Stimulated activated CD8-positive, alpha-beta memory T cell treated with anti-CD3 and anti-CD28 coated beads, Interleukin-12 subunit alpha, Interleukin-12 subunit beta, amount 100 ng/mL, for 24 hours (primary cell): ENCODE measurements around the gene MS4A6A.
"Not testable (repeated sequence)": the region's sequence is repeated elsewhere in the genome, so short reads cannot be mapped to it uniquely, and the experiment has no call there.

Source experiments
- DNase-seq: peaks from one replicate; pipeline ENCODE4 v3.0.0-alpha.2; 2020; ENCODE audit errors: extremely low read depth

MS4A6A gene

DNA sequence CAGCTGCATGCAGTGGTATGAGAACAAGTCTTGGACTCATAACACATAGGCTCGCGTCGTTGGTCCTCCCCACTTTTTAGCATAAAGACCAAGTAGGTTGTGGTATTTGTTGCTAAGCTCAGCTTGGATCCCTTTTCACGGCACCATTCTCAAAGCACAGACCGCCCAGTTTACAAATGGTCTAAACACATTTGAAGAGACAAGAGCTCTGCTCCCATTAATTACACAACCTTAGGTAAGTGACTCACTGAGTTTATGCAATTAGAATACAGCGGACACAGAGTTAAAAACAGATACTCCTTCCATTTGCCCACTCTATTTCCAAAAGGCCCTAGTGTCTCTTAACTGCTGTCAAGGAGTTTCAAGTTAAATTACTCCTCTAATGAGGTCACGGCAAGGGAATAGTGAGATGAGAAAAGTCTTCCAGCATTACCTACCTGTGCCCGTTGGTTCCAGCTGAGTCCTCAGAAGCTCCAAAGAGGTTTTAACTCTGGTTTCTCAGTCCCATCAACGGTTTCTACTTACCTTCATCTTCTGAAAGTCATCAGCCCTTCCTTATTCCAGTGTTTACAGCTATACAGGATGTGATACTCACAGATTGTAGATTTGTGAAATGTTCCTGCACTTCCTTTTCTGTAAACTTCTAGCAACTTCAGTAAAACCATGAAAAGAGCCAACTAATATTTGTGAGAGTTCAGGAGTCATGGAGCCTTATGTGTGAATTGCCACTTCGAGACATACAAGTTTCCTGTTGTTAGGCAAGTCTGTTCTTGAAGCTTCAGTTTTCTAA, at the start of gene MS4A6A:
Gene MS4A6A (minus strand): TSS at position 543 of the 790 bp plus-strand sequence. CDS start 1,356 bp downstream, outside the sequence.
- no peak for DNase-seq

GRCh38 chr11:60230681-60231080, 47.8 kb upstream of the MS4A6A start:
- DNase-seq, result no peak

DNA sequence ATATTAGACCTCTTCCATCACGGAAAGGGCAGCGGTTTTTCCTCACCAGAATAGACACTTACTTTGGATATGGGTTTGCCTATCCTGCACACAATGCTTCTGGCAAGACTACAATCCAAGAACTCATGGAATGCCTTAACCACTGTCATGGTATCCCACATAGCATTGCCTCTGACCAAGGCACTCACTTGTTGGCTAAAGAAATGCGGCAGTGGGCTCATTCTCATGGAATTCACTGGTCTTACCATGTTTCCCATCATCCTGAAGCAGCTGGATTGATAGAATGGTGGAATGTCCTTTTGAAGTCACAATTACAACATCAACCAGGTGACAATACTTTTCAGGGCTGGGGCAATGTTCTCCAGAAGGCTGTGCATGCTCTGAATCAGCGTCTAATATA, 39.3 kb upstream of the MS4A6A start:
- no peak for DNase-seq

DNA sequence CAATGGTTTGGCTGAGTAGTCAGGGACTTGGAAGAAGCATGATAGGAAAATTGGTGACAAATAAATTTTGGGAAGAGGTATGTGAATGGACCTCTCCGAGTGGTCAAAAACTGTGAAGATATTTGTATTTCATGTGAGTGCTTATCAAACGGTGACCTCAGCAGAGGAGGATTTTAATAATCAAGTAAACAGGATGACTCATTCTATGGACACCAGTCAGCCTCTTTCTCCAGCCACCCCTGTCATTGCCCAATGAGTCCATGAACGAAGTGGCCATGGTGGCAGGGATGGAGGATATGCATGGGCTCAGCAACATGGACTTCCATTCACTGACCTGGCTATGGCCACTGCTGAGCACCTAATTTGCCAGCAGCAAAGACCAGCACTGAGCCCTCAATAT, 38.8 kb upstream of the MS4A6A start:
- no peak for DNase-seq

GRCh38 chr11:60221181-60221580, 38.3 kb upstream of the MS4A6A start:
- DNase-seq, result no peak

DNA sequence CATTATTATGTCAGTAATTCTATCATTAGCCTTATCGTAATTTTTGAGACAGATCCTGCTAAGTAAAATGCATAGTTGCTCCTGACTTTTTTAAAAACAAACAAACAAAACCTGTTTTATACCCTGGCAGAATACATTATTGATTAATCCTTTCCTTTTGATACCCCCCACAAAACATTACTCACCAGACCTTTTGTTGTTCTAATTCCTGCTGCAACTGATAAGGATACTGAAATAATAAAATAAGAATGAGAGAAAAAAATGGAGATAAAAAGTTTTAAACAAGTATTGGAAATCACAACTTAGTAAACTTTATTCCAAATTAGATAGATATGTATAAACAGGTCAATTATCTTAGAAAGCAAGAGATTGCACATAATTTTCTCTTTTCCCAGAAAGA, 31.5 kb upstream of the MS4A6A start:
- no peak for DNase-seq

DNA sequence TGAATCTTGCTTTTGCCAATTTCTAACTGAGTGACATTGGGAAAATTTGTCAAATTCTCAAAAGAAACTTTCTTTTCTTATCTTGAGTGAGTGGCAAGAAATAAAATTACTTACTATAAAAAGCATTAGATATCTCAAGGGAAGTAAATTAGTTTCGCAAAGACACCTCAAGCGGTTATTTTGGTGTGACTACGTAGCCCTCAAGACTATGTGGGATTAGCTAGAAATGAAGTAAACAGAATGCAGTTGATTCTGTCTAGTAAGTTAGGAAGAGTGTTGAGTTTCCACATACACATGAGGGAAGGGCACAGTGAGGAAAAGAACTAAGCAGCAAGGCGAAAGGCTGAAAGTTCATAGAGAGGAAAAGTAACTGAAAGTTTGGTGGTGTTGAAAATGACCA, 28.3 kb upstream of the MS4A6A start:
- no peak for DNase-seq

DNA sequence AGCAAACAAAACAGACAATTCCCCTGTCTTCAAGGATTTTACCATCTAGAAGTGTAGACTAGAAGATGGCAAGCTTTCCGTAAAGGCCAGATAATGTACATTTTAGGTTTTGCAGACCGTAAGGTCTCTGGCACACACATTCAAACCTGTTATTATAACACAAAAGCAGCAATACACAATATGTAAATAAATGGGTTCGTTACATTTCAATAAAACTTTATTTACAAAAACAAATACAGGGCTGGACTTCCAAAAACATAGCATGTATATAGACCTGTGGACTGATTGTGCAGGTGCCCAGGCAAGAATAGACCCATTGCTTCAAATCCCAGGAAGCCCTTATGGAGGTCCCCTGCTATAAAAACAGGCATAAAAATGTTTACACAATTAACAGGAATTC, 27.1 kb upstream of the MS4A6A start:
- no peak for DNase-seq

- no peak for DNase-seq
Observed at GRCh38 chr11:60208951-60209350, 26.1 kb upstream of the MS4A6A start.

- no peak for DNase-seq
Observed at GRCh38 chr11:60208146-60208895, 25.4 kb upstream of the MS4A6A start.

GRCh38 chr11:60206616-60207015, 23.7 kb upstream of the MS4A6A start:
- no peak for DNase-seq

DNA sequence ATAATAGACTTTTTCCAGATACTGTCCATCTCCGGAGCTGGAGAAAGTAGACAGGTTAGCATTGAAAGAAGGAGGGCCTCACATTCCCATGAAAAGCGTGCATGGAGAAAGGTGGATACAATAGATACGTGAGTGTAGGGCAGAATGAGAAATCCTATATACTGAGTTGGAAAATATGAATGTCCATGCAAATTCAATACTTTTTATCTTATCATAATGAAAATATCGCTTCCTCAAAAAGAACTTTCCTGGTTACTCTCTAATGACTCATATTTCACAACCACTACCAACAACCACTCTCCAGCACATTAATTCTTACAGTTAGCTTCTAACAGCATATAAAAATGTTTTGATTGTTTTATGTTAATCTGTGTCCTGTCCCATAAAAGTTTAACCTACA, 22.0 kb upstream of the MS4A6A start:
- no peak for DNase-seq

GRCh38 chr11:60201334-60201733, 18.5 kb upstream of the MS4A6A start:
- DNase-seq, result not testable (repeated sequence)

DNA sequence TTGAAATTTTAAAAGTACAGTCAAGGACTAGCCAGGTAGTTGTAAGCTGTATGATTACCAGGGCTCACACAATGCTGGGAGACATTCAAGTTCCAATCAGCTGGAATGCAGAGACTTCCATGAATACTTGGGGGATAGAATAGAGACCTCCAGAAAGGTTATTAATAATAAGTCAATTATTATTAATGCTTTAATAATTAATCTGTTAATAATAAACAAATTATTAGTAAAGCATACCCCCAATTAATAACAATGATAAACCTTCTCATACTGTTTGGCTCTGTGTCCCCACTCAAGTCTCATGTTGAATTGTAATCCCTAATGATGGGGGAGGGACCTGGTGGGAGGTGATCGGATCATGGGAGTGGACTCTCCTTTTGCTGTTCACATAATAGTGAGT, 14.6 kb upstream of the MS4A6A start:
- DNase-seq, result no peak

DNA sequence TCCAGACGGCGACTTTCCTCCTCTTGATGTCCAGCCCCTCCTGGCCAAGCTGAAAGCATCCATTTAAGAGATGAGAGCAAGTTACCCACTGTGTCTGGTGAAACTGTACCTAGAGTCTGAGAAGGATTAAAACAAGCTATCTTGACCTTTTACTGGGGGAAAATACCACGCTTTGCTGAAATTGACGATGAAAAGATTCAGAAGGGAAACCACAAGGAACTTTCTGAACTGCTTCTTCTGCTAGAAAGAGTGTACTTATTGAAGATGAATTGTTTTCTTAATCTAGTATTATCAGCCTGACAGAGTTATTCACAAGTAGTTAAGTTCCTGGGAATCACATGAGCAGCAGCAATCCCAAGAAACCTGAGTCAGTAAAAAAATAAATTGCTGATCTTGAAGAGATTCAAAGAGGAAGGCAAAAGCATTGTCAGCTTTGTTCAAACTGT, 13.1 kb upstream of the MS4A6A start:
- no peak for DNase-seq

- DNase-seq, result no peak
Observed at GRCh38 chr11:60194511-60194910, 11.6 kb upstream of the MS4A6A start.

GRCh38 chr11:60193687-60194433, 11.0 kb upstream of the MS4A6A start:
- DNase-seq, result no peak

- not testable (repeated sequence) for DNase-seq
Observed at GRCh38 chr11:60192564-60192963, 9.7 kb upstream of the MS4A6A start.

DNA sequence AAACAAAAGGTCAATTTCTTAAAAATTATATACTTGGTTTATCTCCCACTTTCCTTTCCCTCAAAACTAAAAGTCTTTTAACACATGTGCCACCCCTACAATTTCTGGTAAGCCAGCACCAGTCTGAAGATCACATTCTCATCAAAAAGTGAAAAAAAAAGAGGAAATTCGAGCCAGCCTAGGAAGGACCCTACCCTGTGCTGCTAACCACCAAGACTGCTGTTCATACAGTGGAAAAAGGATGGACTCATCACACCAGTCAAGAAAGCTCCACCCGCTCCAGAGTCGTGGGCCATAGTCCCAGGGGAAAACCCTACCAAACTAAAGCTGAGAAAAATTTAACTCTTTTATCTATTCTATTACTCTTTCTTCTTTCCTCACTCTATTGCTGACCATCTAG, 5.6 kb upstream of the MS4A6A start:
- DNase-seq, result not testable (repeated sequence)

DNA sequence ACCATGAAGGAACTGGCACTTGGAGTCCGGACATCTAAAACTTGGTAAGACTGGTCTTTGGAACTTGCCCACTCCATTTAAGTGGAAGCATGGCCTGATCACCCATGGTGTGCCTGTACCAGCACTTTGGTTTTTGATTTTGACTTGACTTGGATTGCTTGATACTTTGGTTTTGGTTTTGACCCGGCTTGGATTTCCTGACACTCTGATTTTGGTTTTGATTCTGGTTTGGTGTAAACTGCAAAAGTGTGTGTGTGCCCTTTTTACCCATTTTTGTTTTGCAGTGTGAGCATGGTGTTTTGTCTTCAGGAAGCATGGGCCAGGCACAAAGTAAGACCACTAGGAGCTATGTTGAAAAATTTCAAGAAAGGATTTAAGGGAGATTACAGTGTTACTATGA, 3.2 kb upstream of the MS4A6A start:
- not testable (repeated sequence) for DNase-seq

- not testable (repeated sequence) for DNase-seq
Observed at GRCh38 chr11:60185512-60185827, 2.6 kb upstream of the MS4A6A start.

DNA sequence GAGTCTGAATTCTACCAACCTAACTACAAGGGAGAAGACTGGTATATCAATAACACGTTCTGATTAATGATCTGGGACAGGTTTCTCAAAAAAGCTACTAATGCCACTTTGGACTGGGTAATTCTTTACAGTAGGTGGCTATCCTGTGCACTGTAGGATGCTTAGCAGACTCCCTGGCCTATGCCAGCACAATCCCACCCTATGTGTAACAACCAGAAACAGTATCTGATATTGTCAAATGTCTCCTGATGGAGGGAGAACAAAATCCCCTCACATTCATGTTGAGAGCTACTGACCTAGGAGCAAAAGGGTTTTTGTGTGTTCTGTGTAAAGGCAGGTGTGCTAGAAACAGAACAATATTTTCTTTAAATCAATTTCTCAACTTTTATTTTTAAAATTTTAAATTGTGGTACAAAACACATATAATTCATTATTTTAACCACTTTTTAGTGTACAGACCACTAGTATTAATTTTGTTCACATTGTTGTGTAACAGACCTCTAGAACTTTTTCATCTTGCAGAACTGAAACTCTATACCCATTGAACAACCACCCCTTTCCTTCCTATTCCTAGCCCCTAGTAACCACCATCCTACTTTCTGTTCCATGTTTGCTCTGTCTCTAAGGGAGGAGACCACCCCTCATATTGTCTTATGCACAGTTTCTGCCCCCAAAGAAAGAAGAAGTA, 2.1 kb upstream of the MS4A6A start:
- DNase-seq, result no peak
